Lower leg skin (tissue), 3 donors: ENCODE results near the gene CENPU.

Source experiments
- CTCF ChIP-seq, 3 donors: fragments of 450-650 bp; IDR thresholded peaks; one replicate each; pipeline ENCODE4 v1.5.1; 2016; ENCODE audit warnings: antibody characterized with exemption in 3 of 3, mild to moderate bottlenecking in 3 of 3, moderate library complexity in 2 of 3
- POLR2A ChIP-seq, 2 donors: fragments of 450-650 bp; IDR thresholded peaks; one replicate each; pipeline ENCODE4 v1.6.1; 2016 to 2017; ENCODE audit warnings: antibody characterized with exemption in 2 of 2, mild to moderate bottlenecking in 1 of 2, moderate library complexity in 1 of 2

GRCh38 chr4:184648313-184649025 lies 85.4 kb downstream of the CENPU start:
- TF ChIP-seq CTCF (IDR thresholded peaks at IDR 0.05) (no peak), POLR2A (IDR thresholded peaks at IDR 0.05) (no peak)
